Peyer's patch (tissue), 4 donors: Measurements from ENCODE around the gene PGBD5. TPM values are rescaled to one million over a fixed set of nuclear protein-coding genes. Genes with fewer than 3 reads are reported as not detected.

Source experiments
- DNase-seq, 3 donors: peaks; one replicate each; pipeline ENCODE4 v3.0.0-alpha.2; 2017 to 2019
- H3K27ac ChIP-seq, 4 donors: fragments of 200-600 bp; sonication (generic); one replicate each; pipeline ENCODE4 v1.5.1; 2016 to 2019
- H3K27me3 ChIP-seq, 2 donors: fragments of 200-600 bp; sonication (generic); one replicate each; pipeline ENCODE4 v1.5.1; 2019
- H3K36me3 ChIP-seq, 3 donors: fragments of 200-600 bp; sonication (generic); one replicate each; pipeline ENCODE4 v1.5.1; 2016 to 2019
- H3K4me1 ChIP-seq, 4 donors: fragments of 200-600 bp; sonication (generic); one replicate each; pipeline ENCODE4 v1.5.1; 2016 to 2019
- H3K4me3 ChIP-seq, 4 donors: fragments of 200-600 bp; sonication (generic); 1 replicate in 3 of 4; 2 replicates in 1 of 4; pipeline ENCODE4 v1.5.1; 2016 to 2019; ENCODE audit warnings: mild to moderate bottlenecking in 1 of 4
- H3K9me3 ChIP-seq, 4 donors: fragments of 200-600 bp; sonication (generic); one replicate each; pipeline ENCODE4 v1.5.1; 2016 to 2019; ENCODE audit warnings: mild to moderate bottlenecking in 1 of 4
- CTCF ChIP-seq, 6 experiments: fragments of 450-650 bp in 4 of 6; fragments of 200-600 bp in 2 of 6; sonication (generic) in 1 of 6; IDR thresholded peaks; one replicate each; pipeline ENCODE4 v1.5.1; 2017 to 2019; ENCODE audit warnings: antibody characterized with exemption in 6 of 6, mild to moderate bottlenecking in 3 of 6, moderate library complexity in 1 of 6
- POLR2A ChIP-seq, 2 donors: fragments of 450-650 bp; IDR thresholded peaks; one replicate each; pipeline ENCODE4 v1.5.1; 2017; ENCODE audit warnings: antibody characterized with exemption in 2 of 2, mild to moderate bottlenecking in 2 of 2, moderate library complexity in 2 of 2
- total RNA-seq, 4 donors: library from RNA; depleted of rRNA; stranded (reverse); fragments of >200 nt; gene quantifications; one replicate each; pipeline ENCODE4 v1.1.0, GENCODE V29; 2016

The PGBD5 gene
- total RNA-seq, 4 donors from 2014 or later: under 0.01 to 4.1 (median 0.21) TPM

GRCh38 chr1:230370109-230370508 is 56.0 kb downstream of the PGBD5 start:
- TF ChIP-seq POLR2A (IDR thresholded peaks at IDR 0.05): no peak
- TF ChIP-seq CTCF (IDR thresholded peaks at IDR 0.05): no peak
- Histone ChIP-seq H3K36me3 (no peaks in the 10 kb centered on the region), H3K9me3 (no peaks in the 10 kb centered on the region), H3K27me3 (no peaks in the 10 kb centered on the region), H3K4me1 (no peaks in the 10 kb centered on the region), H3K4me3 (no peak overlapping the region), H3K27ac (no peak overlapping the region)
- no peak for DNase-seq

- H3K27me3 ChIP-seq: no peaks in the 10 kb centered on the region
- no peak for DNase-seq
- H3K27ac ChIP-seq: no peak overlapping the region
- TF ChIP-seq CTCF (IDR thresholded peaks at IDR 0.05) (no peak), POLR2A (IDR thresholded peaks at IDR 0.05) (no peak)
- H3K9me3 ChIP-seq: no peaks in the 10 kb centered on the region
- H3K4me1 ChIP-seq: no peaks in the 10 kb centered on the region
- no peaks in the 10 kb centered on the region for H3K36me3 ChIP-seq
- no peak overlapping the region for H3K4me3 ChIP-seq
Measured at GRCh38 chr1:230368871-230369270, 57.3 kb downstream of the PGBD5 start.

GRCh38 chr1:230368363-230368762 is 57.8 kb downstream of the PGBD5 start:
- no peaks in the 10 kb centered on the region for H3K4me1 ChIP-seq

DNA sequence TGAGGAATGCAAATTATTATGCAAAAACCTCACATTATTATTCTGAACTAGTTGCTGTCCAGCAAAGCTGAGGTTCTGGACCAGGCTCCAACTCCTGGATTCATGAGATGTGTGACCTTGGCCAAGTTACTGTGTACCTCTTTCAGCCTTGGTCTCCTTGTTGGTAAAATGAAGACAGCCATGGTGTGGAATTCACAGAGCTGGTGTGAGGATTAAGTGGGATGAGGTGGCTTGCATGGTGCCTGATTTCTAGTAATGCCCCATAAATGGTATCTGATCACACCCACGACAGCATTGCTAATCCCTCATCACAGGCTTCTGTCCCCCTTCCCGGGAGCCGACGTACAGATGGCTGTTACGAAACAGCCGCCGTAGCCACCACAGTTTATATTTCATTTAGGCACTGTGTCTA is 59.6 kb downstream of the PGBD5 start:
- H3K4me1 ChIP-seq: no peaks in the 10 kb centered on the region
- no peaks in the 10 kb centered on the region for H3K9me3 ChIP-seq
- H3K4me3 ChIP-seq: no peak overlapping the region
- no peak for TF ChIP-seq CTCF (IDR thresholded peaks at IDR 0.05)
- TF ChIP-seq POLR2A (IDR thresholded peaks at IDR 0.05): no peak
- no peaks in the 10 kb centered on the region for H3K36me3 ChIP-seq
- H3K27ac ChIP-seq: no peak overlapping the region
- DNase-seq: no peak
- no peaks in the 10 kb centered on the region for H3K27me3 ChIP-seq

More at GRCh38 chr1:230368363-230368762, 57.8 kb downstream of the PGBD5 start:
- H3K27me3 ChIP-seq: no peaks in the 10 kb centered on the region
- DNase-seq: no peak
- no peak overlapping the region for H3K4me3 ChIP-seq
- TF ChIP-seq POLR2A (IDR thresholded peaks at IDR 0.05): no peak
- TF ChIP-seq CTCF (IDR thresholded peaks at IDR 0.05): no peak
- no peaks in the 10 kb centered on the region for H3K9me3 ChIP-seq
- H3K36me3 ChIP-seq: no peaks in the 10 kb centered on the region
- H3K27ac ChIP-seq: no peak overlapping the region

DNA sequence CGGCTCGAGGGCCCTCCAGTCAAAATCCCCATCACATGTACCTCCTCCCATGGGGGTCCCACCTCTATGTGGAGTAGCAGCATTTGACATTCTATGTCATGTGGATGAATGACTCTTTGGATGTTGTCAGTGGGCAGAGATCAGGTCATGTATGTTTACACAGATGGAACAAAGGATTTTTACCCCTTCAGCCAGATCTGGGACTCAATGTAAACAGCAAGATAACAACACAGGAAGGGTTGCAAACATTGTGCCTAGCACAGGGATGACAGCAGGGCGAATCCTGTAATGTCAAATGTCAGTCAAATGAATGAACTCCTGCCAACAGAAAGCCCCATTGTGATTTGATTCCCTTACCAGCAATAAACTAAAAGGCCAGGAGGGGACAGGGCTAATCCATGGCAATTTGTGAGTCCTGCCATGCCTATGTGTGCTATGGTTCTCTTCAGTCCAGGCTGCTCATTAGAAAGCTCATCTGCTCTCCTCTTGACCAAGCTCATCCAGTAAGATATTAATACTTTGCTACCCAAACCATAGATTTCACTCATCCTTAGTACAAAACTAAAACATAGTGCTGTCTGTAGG is 60.3 kb downstream of the PGBD5 start:
- H3K4me3 ChIP-seq: no peak overlapping the region
- no peak for DNase-seq
- no peak for TF ChIP-seq CTCF (IDR thresholded peaks at IDR 0.05)
- TF ChIP-seq POLR2A (IDR thresholded peaks at IDR 0.05): no peak
- no peaks in the 10 kb centered on the region for H3K27me3 ChIP-seq
- H3K4me1 ChIP-seq: no peaks in the 10 kb centered on the region
- H3K9me3 ChIP-seq: no peaks in the 10 kb centered on the region
- no peaks in the 10 kb centered on the region for H3K36me3 ChIP-seq
- no peak overlapping the region for H3K27ac ChIP-seq

DNA sequence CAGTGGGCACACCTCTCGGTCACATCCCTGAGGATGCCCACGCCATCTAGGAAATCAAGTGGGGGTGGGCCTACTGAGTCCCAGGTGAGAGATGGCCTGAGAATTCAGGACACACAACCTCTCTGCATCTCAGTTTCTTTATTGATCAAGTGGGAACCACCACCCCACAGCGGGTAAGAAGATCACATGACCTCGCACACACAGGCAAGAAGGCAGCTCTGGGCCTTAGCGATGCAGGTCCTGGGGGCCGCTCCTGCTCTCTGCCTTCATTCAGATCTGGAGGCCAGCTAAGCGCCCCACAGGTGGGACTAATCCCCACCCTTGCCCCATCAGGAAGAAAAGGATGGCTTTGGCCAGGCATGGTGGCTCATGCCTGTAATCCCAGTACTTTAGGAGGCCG is 63.2 kb downstream of the PGBD5 start:
- Histone ChIP-seq H3K4me1 (no peaks in the 10 kb centered on the region), H3K4me3 (no peak overlapping the region), H3K27ac (no peak overlapping the region), H3K36me3 (no peaks in the 10 kb centered on the region), H3K27me3 (no peaks in the 10 kb centered on the region), H3K9me3 (no peaks in the 10 kb centered on the region)
- TF ChIP-seq CTCF (IDR thresholded peaks at IDR 0.05) (no peak), POLR2A (IDR thresholded peaks at IDR 0.05) (no peak)
- no peak for DNase-seq
